PC-3 (cell line): Measurements from ENCODE around the gene PRRC2B. TPM values are rescaled to one million over a fixed set of nuclear protein-coding genes. Genes with fewer than 3 reads are reported as not detected.

Source experiments
- ATAC-seq: fragments of 200-7000 bp; cut with Tn5 transposase; 2 replicates; pipeline ENCODE4 v1.9.1; 2020; ENCODE audit warnings: mild to moderate bottlenecking, moderate library complexity
- BruUV-seq: library from RNA; stranded (reverse); fragments of 400-500 nt; replicated peaks from 2 replicates; lab custom pipeline; 2021; lab: Mats Ljungman, UMichigan
- CTCF ChIA-PET: fragments of 300-600 bp; sonication (Branson Sonifier 250); formaldehyde crosslinking; loops from one replicate; lab custom pipeline; 2022; ENCODE audit warnings: antibody characterized with exemption; lab: Charles Lee
- POLR2A ChIA-PET: fragments of 300-600 bp; sonication (Branson Sonifier 250); formaldehyde crosslinking; loops from one replicate; lab custom pipeline; 2022; ENCODE audit warnings: antibody characterized with exemption; ENCODE audit not compliant: unreplicated experiment; lab: Charles Lee
- DNase-seq: peaks from one replicate; pipeline ENCODE4 v3.0.0-alpha.2; 2015
- H2AFZ ChIP-seq: fragments of 300-600 bp; sonication (generic); 2 replicates; pipeline ENCODE4 v1.6.0; 2016; ENCODE audit warnings: antibody characterized with exemption, low read length
- H3F3A ChIP-seq: fragments of 300-600 bp; sonication (generic); one replicate; pipeline ENCODE4 v1.6.0; 2017; ENCODE audit warnings: antibody characterized with exemption, low read length, control low read depth, mild to moderate bottlenecking; ENCODE audit not compliant: unreplicated experiment
- H3K27ac ChIP-seq: fragments of 300-600 bp; sonication (generic); 2 replicates; pipeline ENCODE4 v1.5.1; 2016; ENCODE audit warnings: mild to moderate bottlenecking, low read length
- H3K27me3 ChIP-seq: fragments of 300-600 bp; sonication (generic); 2 replicates; pipeline ENCODE4 v1.6.1; 2016; ENCODE audit warnings: low read length, mixed read lengths
- H3K36me3 ChIP-seq: fragments of 300-600 bp; sonication (generic); 2 replicates; pipeline ENCODE4 v1.6.1; 2016; ENCODE audit warnings: low read depth, mixed run types, low read length, mixed read lengths
- H3K4me1 ChIP-seq: fragments of 300-600 bp; sonication (generic); 2 replicates; pipeline ENCODE4 v1.5.1; 2016; ENCODE audit warnings: low read length; ENCODE audit not compliant: insufficient read depth
- H3K4me2 ChIP-seq: fragments of 300-600 bp; sonication (generic); 2 replicates; pipeline ENCODE4 v1.6.0; 2016; ENCODE audit warnings: low read length
- H3K4me3 ChIP-seq: fragments of 300-600 bp; sonication (generic); 2 replicates; pipeline ENCODE4 v1.5.1; 2016; ENCODE audit warnings: mild to moderate bottlenecking, low read length, mixed read lengths
- H3K79me2 ChIP-seq: fragments of 300-600 bp; sonication (generic); 2 replicates; pipeline ENCODE4 v1.6.1; 2017; ENCODE audit warnings: low read length, mixed read lengths
- H3K9ac ChIP-seq: fragments of 300-600 bp; sonication (generic); 2 replicates; pipeline ENCODE4 v1.6.0; 2016; ENCODE audit warnings: mild to moderate bottlenecking, low read length
- H3K9me2 ChIP-seq: fragments of 300-600 bp; sonication (generic); replicated peaks from 2 replicates; pipeline ENCODE4 v1.6.1; 2016; ENCODE audit warnings: mixed run types, low read length, mixed read lengths
- H3K9me3 ChIP-seq: fragments of 300-600 bp; sonication (generic); 2 replicates; pipeline ENCODE4 v1.6.1; 2016; ENCODE audit warnings: low read length, mixed read lengths
- H4K20me1 ChIP-seq: fragments of 300-600 bp; sonication (generic); 2 replicates; pipeline ENCODE4 v1.6.1; 2016; ENCODE audit warnings: low read length, mixed read lengths
- EZH2 ChIP-seq: fragments of 300-600 bp; sonication (generic); IDR thresholded peaks from one replicate; pipeline ENCODE4 v1.6.1; 2017; ENCODE audit warnings: antibody characterized with exemption, mild to moderate bottlenecking, low read length; ENCODE audit not compliant: unreplicated experiment
- EZH2phosphoT487 ChIP-seq: fragments of 300-600 bp; sonication (generic); IDR thresholded peaks from 2 replicates; pipeline ENCODE4 v1.6.1; 2018; ENCODE audit warnings: mild to moderate bottlenecking, antibody characterized with exemption, low read length, borderline replicate concordance
- intact Hi-C: fragments of 100-400 bp; cut with micrococcal nuclease; formaldehyde crosslinking; loops from 2 replicates; pipeline ENCODE4 v1.9.0; 2023
- total RNA-seq: library from RNA; depleted of rRNA; stranded (reverse); fragments of >200 nt; gene quantifications from 2 replicates; pipeline ENCODE4 v1.2.3, GENCODE V29; 2014
- TF ChIP-seq, protein P1 (sequence below): fragments of 300-600 bp; sonication (generic); conservative IDR thresholded peaks from 2 replicates; pipeline ENCODE4 v1.5.1; 2017; ENCODE audit warnings: antibody characterized with exemption, low read depth, mild to moderate bottlenecking, low read length

Gene PRRC2B
- total RNA-seq, 1 experiment from 2014 or later, result 46.9 TPM

DNA sequence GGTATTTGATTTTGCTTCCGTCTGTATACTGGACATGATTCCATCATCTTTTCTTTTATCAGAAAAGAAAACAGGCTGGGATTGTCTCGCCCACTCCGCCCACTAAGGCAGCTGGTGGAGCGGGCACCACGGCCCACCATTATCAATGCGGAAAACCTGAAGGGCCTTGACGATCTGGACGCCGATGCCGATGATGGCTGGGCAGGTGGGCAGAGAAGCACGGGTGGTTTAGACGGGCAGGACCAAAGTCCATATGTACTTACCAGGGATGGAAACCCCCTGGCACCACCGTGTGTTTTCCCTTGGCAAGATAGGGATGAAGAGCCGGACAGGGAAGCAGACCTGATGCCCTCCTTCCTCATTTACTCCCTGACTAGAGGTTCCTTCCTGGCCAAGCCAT, 53.7 kb downstream of the PRRC2B start:
- H3K9me3 ChIP-seq, result no peaks in the 10 kb centered on the region
- H3K36me3 ChIP-seq, result peaks cover 33% of the 10 kb centered on the region
- no peaks in the 10 kb centered on the region for H3F3A ChIP-seq
- no peaks in the 10 kb centered on the region for H3K27me3 ChIP-seq
- ChIA-PET POLR2A (no interaction called here), CTCF (no interaction called here)
- ATAC-seq (no peak), DNase-seq (no peak)
- no peak overlapping the region for H3K9ac ChIP-seq
- no peak overlapping the region for H2AFZ ChIP-seq
- no peak overlapping the region for H3K4me3 ChIP-seq
- BruUV-seq, result no TSS peak
- no peaks in the 10 kb centered on the region for H4K20me1 ChIP-seq
- no peaks in the 10 kb centered on the region for H3K79me2 ChIP-seq
- no peak overlapping the region for H3K4me2 ChIP-seq
- H3K27ac ChIP-seq, result no peak overlapping the region
- TF ChIP-seq, protein P1, sequence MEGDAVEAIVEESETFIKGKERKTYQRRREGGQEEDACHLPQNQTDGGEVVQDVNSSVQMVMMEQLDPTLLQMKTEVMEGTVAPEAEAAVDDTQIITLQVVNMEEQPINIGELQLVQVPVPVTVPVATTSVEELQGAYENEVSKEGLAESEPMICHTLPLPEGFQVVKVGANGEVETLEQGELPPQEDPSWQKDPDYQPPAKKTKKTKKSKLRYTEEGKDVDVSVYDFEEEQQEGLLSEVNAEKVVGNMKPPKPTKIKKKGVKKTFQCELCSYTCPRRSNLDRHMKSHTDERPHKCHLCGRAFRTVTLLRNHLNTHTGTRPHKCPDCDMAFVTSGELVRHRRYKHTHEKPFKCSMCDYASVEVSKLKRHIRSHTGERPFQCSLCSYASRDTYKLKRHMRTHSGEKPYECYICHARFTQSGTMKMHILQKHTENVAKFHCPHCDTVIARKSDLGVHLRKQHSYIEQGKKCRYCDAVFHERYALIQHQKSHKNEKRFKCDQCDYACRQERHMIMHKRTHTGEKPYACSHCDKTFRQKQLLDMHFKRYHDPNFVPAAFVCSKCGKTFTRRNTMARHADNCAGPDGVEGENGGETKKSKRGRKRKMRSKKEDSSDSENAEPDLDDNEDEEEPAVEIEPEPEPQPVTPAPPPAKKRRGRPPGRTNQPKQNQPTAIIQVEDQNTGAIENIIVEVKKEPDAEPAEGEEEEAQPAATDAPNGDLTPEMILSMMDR, result no peak
- no peak for TF ChIP-seq EZH2
- TF ChIP-seq EZH2phosphoT487, result no peak
- no peaks in the 10 kb centered on the region for H3K9me2 ChIP-seq
- intact Hi-C loops, result no loop called here
- no peaks in the 10 kb centered on the region for H3K4me1 ChIP-seq

DNA sequence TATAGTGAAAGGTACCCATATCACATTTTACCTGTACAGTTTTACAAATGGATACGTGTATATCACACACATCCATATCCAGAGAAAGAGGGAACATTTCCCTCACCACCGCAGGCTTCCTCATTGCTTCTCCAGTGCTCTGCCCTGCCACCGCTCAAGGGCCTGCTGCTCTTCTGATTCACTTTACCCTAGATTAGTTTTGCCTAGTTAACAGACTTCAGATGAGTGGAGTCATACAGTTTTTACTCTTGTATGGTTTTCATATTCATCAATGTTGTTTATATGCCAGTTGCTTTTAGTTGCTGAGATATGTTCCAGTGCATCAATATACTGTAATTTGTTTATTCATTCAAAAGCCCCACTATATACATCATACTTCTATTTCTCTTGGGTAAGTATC, 54.9 kb downstream of the PRRC2B start:
- Histone ChIP-seq H3F3A (no peaks in the 10 kb centered on the region), H3K36me3 (peaks cover 34% of the 10 kb centered on the region), H3K9ac (no peak overlapping the region), H3K79me2 (no peaks in the 10 kb centered on the region), H3K27ac (no peak overlapping the region), H3K27me3 (no peaks in the 10 kb centered on the region), H3K9me3 (no peaks in the 10 kb centered on the region), H3K9me2 (no peaks in the 10 kb centered on the region), H2AFZ (no peak overlapping the region), H3K4me3 (no peak overlapping the region), H4K20me1 (no peaks in the 10 kb centered on the region), H3K4me2 (no peak overlapping the region), H3K4me1 (no peaks in the 10 kb centered on the region)
- ATAC-seq, result no peak
- no peak for DNase-seq
- ChIA-PET POLR2A (no interaction called here), CTCF (no interaction called here)
- intact Hi-C loops, result no loop called here
- TF ChIP-seq, protein P1, result no peak
- TF ChIP-seq EZH2phosphoT487 (no peak), EZH2 (no peak)
- BruUV-seq, result no TSS peak

DNA sequence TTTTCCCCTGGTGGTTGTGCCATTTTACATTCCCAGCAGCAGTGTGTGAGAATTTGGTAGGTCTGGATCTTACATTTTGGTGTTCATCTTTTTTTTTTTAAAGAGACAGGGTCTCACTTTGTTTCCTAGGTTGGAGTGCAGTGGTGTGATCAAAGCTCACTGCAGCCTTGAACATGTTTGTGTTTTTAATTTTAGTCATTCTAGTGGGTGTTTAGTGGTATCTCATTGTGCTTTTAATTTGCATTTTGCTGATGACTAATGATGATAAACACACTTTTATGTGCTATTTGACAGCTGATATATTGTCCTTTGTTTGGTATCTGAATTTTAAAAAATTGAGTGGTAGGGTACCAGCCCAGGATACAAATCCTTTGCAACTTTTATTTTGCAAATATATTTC, 55.4 kb downstream of the PRRC2B start:
- Histone ChIP-seq H3K4me1 (no peaks in the 10 kb centered on the region), H3K27me3 (no peaks in the 10 kb centered on the region), H3K9ac (no peak overlapping the region), H3K4me3 (no peak overlapping the region), H3K36me3 (peaks cover 37% of the 10 kb centered on the region), H2AFZ (no peak overlapping the region), H3K4me2 (no peak overlapping the region), H3K79me2 (no peaks in the 10 kb centered on the region), H3F3A (no peaks in the 10 kb centered on the region), H3K9me2 (no peaks in the 10 kb centered on the region), H4K20me1 (no peaks in the 10 kb centered on the region), H3K9me3 (no peaks in the 10 kb centered on the region), H3K27ac (no peak overlapping the region)
- CTCF ChIA-PET, result no interaction called here
- TF ChIP-seq, protein P1, result no peak
- TF ChIP-seq EZH2phosphoT487 (no peak), EZH2 (no peak)
- no TSS peak for BruUV-seq
- no peak for ATAC-seq
- POLR2A ChIA-PET, result no interaction called here
- no peak for DNase-seq
- intact Hi-C loops, result no loop called here
